Measurements from ENCODE around the gene CSTF2T. TPM values are rescaled to one million over a fixed set of nuclear protein-coding genes. Genes with fewer than 3 reads are reported as not detected.

The CSTF2T gene, protein sequence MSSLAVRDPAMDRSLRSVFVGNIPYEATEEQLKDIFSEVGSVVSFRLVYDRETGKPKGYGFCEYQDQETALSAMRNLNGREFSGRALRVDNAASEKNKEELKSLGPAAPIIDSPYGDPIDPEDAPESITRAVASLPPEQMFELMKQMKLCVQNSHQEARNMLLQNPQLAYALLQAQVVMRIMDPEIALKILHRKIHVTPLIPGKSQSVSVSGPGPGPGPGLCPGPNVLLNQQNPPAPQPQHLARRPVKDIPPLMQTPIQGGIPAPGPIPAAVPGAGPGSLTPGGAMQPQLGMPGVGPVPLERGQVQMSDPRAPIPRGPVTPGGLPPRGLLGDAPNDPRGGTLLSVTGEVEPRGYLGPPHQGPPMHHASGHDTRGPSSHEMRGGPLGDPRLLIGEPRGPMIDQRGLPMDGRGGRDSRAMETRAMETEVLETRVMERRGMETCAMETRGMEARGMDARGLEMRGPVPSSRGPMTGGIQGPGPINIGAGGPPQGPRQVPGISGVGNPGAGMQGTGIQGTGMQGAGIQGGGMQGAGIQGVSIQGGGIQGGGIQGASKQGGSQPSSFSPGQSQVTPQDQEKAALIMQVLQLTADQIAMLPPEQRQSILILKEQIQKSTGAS
- polyA plus RNA-seq: 19.7 and 22.0 TPM in 2 replicates
- 45.0 and 46.0 TPM in 2 replicates for polyA minus RNA-seq

DNA sequence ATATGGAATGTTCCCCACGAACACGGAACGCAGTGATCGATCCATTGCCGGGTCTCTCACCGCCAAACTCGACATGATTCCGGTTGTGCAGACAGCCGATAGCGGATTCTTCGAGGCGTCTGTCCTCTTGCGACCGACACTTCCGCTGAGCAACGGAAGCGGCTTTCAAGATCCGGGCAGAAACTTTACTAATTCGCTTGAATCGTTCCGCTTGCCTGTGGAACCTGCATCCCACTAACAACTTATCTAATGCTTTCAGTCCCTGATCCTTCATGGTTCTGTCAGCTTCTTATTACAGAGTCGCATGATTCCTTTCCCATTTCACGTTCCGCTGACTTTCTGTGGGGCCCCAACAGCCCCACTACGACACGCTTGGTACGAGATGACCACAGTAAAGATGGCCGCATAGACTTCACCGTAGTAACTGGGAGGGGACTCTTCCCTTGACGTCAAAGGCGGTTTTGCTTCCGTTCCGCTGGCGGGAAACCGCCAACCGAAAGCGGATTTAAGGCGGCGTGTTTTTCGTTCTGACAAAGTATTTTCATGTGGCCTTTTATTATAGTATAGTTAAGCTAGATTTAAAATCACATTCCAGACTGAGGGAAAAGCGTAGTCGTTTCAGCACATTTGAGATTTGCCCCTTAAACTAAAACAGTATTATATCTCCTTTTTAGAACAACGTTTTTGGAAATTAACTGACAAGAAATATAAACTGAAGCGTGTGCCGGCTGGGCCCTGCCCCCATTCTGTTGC is at the start of gene CSTF2T:
Gene CSTF2T (minus strand): TSS at position 121 of the 753 bp plus-strand sequence. CDS start 46 bp downstream, at position 75.
- H4K20me1 ChIP-seq (ENCODE audit: insufficient read depth): no peaks in the 10 kb centered on the region
- H3K79me2 ChIP-seq (replicated peaks; ENCODE audit: insufficient read depth, low read length): peaks cover 22% of the 10 kb centered on the region
- peak within 1 kb of the TSS; percentile 92 for H3K27ac ChIP-seq (ENCODE audit: low read length)
- peak within 1 kb of the TSS; percentile 82 for H3K4me2 ChIP-seq (ENCODE audit: low read length)
- H3K4me3 ChIP-seq (ENCODE audit: low read length): peak within 1 kb of the TSS; percentile 70
- no peaks in the 10 kb centered on the region for H3F3A ChIP-seq (ENCODE audit: insufficient read depth, low read length, poor library complexity, severe bottlenecking)
- H3K36me3 ChIP-seq (ENCODE audit: insufficient read depth, low read length): no peaks in the 10 kb centered on the region
- no peaks in the 10 kb centered on the region for H3K9me3 ChIP-seq (ENCODE audit: low read length)
- no peaks in the 10 kb centered on the region for H3K9me2 ChIP-seq (ENCODE audit: insufficient read depth, low read length)
- peak within 1 kb of the TSS; percentile 85 for H3K9ac ChIP-seq (ENCODE audit: low read length)
- H2AFZ ChIP-seq (ENCODE audit: low read depth, low read length): peak within 1 kb of the TSS; percentile 76
- H3K27me3 ChIP-seq (ENCODE audit: insufficient read depth, low read depth, low read length): no peaks in the 10 kb centered on the region
- TF ChIP-seq SMC3 (conservative IDR thresholded peaks at IDR 0.05; ENCODE audit: poor library complexity): peak; percentile 43
- TF ChIP-seq, protein P1, sequence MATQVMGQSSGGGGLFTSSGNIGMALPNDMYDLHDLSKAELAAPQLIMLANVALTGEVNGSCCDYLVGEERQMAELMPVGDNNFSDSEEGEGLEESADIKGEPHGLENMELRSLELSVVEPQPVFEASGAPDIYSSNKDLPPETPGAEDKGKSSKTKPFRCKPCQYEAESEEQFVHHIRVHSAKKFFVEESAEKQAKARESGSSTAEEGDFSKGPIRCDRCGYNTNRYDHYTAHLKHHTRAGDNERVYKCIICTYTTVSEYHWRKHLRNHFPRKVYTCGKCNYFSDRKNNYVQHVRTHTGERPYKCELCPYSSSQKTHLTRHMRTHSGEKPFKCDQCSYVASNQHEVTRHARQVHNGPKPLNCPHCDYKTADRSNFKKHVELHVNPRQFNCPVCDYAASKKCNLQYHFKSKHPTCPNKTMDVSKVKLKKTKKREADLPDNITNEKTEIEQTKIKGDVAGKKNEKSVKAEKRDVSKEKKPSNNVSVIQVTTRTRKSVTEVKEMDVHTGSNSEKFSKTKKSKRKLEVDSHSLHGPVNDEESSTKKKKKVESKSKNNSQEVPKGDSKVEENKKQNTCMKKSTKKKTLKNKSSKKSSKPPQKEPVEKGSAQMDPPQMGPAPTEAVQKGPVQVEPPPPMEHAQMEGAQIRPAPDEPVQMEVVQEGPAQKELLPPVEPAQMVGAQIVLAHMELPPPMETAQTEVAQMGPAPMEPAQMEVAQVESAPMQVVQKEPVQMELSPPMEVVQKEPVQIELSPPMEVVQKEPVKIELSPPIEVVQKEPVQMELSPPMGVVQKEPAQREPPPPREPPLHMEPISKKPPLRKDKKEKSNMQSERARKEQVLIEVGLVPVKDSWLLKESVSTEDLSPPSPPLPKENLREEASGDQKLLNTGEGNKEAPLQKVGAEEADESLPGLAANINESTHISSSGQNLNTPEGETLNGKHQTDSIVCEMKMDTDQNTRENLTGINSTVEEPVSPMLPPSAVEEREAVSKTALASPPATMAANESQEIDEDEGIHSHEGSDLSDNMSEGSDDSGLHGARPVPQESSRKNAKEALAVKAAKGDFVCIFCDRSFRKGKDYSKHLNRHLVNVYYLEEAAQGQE (IDR thresholded peaks at IDR 0.05; ENCODE audit: borderline replicate concordance): peak; percentile 70
- no peak for TF ChIP-seq EZH2 (IDR thresholded peaks at IDR 0.05; ENCODE audit: borderline replicate concordance, insufficient read depth, low read length, poor library complexity, severe bottlenecking)
- peak; percentile 91 for TF ChIP-seq POLR2AphosphoS5 (IDR thresholded peaks at IDR 0.05)
- TF ChIP-seq, protein P2, sequence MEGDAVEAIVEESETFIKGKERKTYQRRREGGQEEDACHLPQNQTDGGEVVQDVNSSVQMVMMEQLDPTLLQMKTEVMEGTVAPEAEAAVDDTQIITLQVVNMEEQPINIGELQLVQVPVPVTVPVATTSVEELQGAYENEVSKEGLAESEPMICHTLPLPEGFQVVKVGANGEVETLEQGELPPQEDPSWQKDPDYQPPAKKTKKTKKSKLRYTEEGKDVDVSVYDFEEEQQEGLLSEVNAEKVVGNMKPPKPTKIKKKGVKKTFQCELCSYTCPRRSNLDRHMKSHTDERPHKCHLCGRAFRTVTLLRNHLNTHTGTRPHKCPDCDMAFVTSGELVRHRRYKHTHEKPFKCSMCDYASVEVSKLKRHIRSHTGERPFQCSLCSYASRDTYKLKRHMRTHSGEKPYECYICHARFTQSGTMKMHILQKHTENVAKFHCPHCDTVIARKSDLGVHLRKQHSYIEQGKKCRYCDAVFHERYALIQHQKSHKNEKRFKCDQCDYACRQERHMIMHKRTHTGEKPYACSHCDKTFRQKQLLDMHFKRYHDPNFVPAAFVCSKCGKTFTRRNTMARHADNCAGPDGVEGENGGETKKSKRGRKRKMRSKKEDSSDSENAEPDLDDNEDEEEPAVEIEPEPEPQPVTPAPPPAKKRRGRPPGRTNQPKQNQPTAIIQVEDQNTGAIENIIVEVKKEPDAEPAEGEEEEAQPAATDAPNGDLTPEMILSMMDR (IDR thresholded peaks at IDR 0.05; ENCODE audit: poor library complexity, severe bottlenecking): no peak
- TF ChIP-seq EP300 (conservative IDR thresholded peaks at IDR 0.05; ENCODE audit: poor library complexity, severe bottlenecking): peak; percentile 75
- TF ChIP-seq MXI1 (conservative IDR thresholded peaks at IDR 0.05; ENCODE audit: poor library complexity, severe bottlenecking): peak; percentile 99
- peak; percentile 82 for TF ChIP-seq TAF1 (IDR thresholded peaks at IDR 0.05; ENCODE audit: low read depth)
- peak; percentile 65 for TF ChIP-seq RAD21 (conservative IDR thresholded peaks at IDR 0.05)

DNA sequence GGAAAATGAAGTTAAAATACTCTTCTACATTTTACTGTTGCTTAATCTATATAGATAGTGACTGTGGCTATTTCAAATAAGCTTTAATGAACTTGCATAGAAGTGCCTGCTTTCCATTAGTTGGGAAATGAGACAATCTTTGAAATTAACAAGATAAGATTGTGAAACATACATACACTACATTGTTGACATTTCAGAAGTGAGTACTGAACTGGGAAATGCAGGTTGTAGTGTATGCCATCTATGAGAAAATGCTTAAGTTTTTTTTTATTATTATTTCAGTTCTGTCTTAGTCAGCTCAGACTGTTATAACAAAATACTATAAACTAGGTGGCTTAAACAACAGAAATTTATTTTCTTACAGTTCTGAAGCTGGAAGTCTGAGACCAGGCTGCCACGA is 49.6 kb upstream of the CSTF2T start:
- H2AFZ ChIP-seq (ENCODE audit: low read depth, low read length): no peak overlapping the region
- TF ChIP-seq MXI1 (conservative IDR thresholded peaks at IDR 0.05; ENCODE audit: poor library complexity, severe bottlenecking): no peak
- TF ChIP-seq EZH2 (IDR thresholded peaks at IDR 0.05; ENCODE audit: borderline replicate concordance, insufficient read depth, low read length, poor library complexity, severe bottlenecking): no peak
- no peak for TF ChIP-seq TAF1 (IDR thresholded peaks at IDR 0.05; ENCODE audit: low read depth)
- no peak for TF ChIP-seq RAD21 (conservative IDR thresholded peaks at IDR 0.05)
- TF ChIP-seq SMC3 (conservative IDR thresholded peaks at IDR 0.05; ENCODE audit: poor library complexity): no peak
- no peak for TF ChIP-seq EP300 (conservative IDR thresholded peaks at IDR 0.05; ENCODE audit: poor library complexity, severe bottlenecking)
- TF ChIP-seq, protein P1 (IDR thresholded peaks at IDR 0.05; ENCODE audit: borderline replicate concordance): no peak
- TF ChIP-seq, protein P2 (IDR thresholded peaks at IDR 0.05; ENCODE audit: poor library complexity, severe bottlenecking): no peak
- no peak for TF ChIP-seq POLR2AphosphoS5 (IDR thresholded peaks at IDR 0.05)
- H3K4me3 ChIP-seq (ENCODE audit: low read length): no peak overlapping the region
- H3F3A ChIP-seq (ENCODE audit: insufficient read depth, low read length, poor library complexity, severe bottlenecking): no peaks in the 10 kb centered on the region
- no peak overlapping the region for H3K4me2 ChIP-seq (ENCODE audit: low read length)
- no peaks in the 10 kb centered on the region for H3K79me2 ChIP-seq (replicated peaks; ENCODE audit: insufficient read depth, low read length)
- H3K9ac ChIP-seq (ENCODE audit: low read length): no peak overlapping the region
- H4K20me1 ChIP-seq (ENCODE audit: insufficient read depth): no peaks in the 10 kb centered on the region
- H3K9me2 ChIP-seq (ENCODE audit: insufficient read depth, low read length): no peaks in the 10 kb centered on the region
- H3K36me3 ChIP-seq (ENCODE audit: insufficient read depth, low read length): no peaks in the 10 kb centered on the region
- no peaks in the 10 kb centered on the region for H3K9me3 ChIP-seq (ENCODE audit: low read length)
- H3K27me3 ChIP-seq (ENCODE audit: insufficient read depth, low read depth, low read length): no peaks in the 10 kb centered on the region
- no peak overlapping the region for H3K27ac ChIP-seq (ENCODE audit: low read length)
